ENCODE measurements around the gene IFI6. TPM values are rescaled to one million over a fixed set of nuclear protein-coding genes. Genes with fewer than 3 reads are reported as not detected.

The IFI6 gene
- total and polyA plus RNA-seq, 2 of the 8 experiments (the other 6 are each of a cell fraction or from before 2014, with no cell fraction given): 6.1 to 13.2 TPM

GRCh38 chr1:27655151-27655937 lies 16.6 kb downstream of the IFI6 start:
- Histone ChIP-seq H2AFZ (ENCODE audit: low read length) (peak overlapping the region; percentile 92), H3K36me3 (ENCODE audit: control insufficient read depth in 2 of 4, insufficient read depth in 4 of 4, low read length in 3 of 4) (no peaks in the 10 kb centered on the region), H3K27ac (ENCODE audit: low read depth, low read length) (peak overlapping the region; percentile 68; the same call in 1 of the 2 replicates), H2BK20ac (ENCODE audit: low read length) (peak overlapping the region; percentile 43; the same call in 1 of the 2 replicates), H3K18ac (ENCODE audit: extremely low read depth, low read length) (peak overlapping the region; percentile 91), H4K20me1 (replicated peaks in 1 of 2; ENCODE audit: control insufficient read depth in 1 of 2, insufficient read depth in 2 of 2, low read length in 2 of 2) (no peaks in the 10 kb centered on the region), H4K5ac (ENCODE audit: insufficient read length, low read depth, low read length) (peak overlapping the region; percentile 18), H3K9ac (replicated peaks in 1 of 4; ENCODE audit: extremely low read depth in 1 of 4, low read depth in 3 of 4, low read length in 3 of 4) (no peak overlapping the region; a peak in 2 of 7 replicates), H2BK5ac (ENCODE audit: low read depth, low read length) (peak overlapping the region; percentile 73), H3K23ac (ENCODE audit: insufficient read length) (no peak overlapping the region), H3K4me1 (replicated peaks in 1 of 4; ENCODE audit: control insufficient read depth in 3 of 4, insufficient read depth in 4 of 4, low read length in 3 of 4) (peaks cover 13 to 27% (median 22%) of the 10 kb centered on the region in 4 experiments), H3K23me2 (ENCODE audit: low read depth, low read length) (peaks cover 4% of the 10 kb centered on the region; the same call in 1 of the 2 replicates), H2BK15ac (ENCODE audit: low read length) (peak overlapping the region; percentile 99; the same call in 1 of the 2 replicates), H4K8ac (ENCODE audit: extremely low read depth, insufficient read depth, low read length) (0 out of 2 replicates have a peak overlapping the region, but pooled peaks have one; percentile 60), H3K27me3 (replicated peaks in 1 of 4; ENCODE audit: control insufficient read depth in 3 of 4, extremely low read depth in 1 of 4, insufficient read depth in 3 of 4, low read length in 3 of 4) (peaks cover 0 to 2% (median 0%) of the 10 kb centered on the region in 4 experiments; a peak in 2 of 7 replicates), H3K14ac (ENCODE audit: insufficient read length) (no peak overlapping the region), H3K79me1 (ENCODE audit: low read depth, low read length) (no peaks in the 10 kb centered on the region), H3K9me3 (ENCODE audit: insufficient read depth in 2 of 2, low read depth in 1 of 2, low read length in 1 of 2) (no peaks in the 10 kb centered on the region), H3K4me2 (ENCODE audit: insufficient read depth in 1 of 2, low read depth in 2 of 2, low read length in 2 of 2) (peak overlapping the region in 1 of 2 experiments; percentile 2; a peak in 3 of 4 replicates), H2BK12ac (ENCODE audit: low read depth, low read length) (peak overlapping the region; percentile 84), H2AK5ac (ENCODE audit: low read depth, low read length) (no peak overlapping the region), H3K56ac (replicated peaks; ENCODE audit: insufficient read length, low read depth, low read length) (peak overlapping the region; percentile 55), H4K91ac (replicated peaks; ENCODE audit: insufficient read length, low read length) (peak overlapping the region; percentile 17), H3K79me2 (ENCODE audit: control insufficient read depth in 1 of 2, insufficient read depth in 2 of 2, low read length in 2 of 2) (no peaks in the 10 kb centered on the region), H3K4me3 (ENCODE audit: extremely low read depth in 1 of 4, insufficient read depth in 2 of 4, low read depth in 3 of 4, low read length in 4 of 4) (no peak overlapping the region), H3K4ac (replicated peaks; ENCODE audit: insufficient read length, low read depth, low read length) (peak overlapping the region; percentile 4), H2BK120ac (replicated peaks; ENCODE audit: low read depth, low read length) (peak overlapping the region; percentile 3)
- ChIA-PET POLR2A (ENCODE audit: partially characterized antibody) (interaction anchor here (0.6 to 1.5 kb wide), 4 partner anchors 12 to 672 kb away, joined by 3 to 5 read pairs (median 3); partner anchors contain the start of gene AHDC1), CTCF (ENCODE audit: partially characterized antibody) (interaction anchor here (0.8 to 3.0 kb wide), 13 partner anchors 10 to 260 kb away, joined by 3 to 32 read pairs (median 5); no protein-coding TSS in a partner anchor)
- DNase-seq (ENCODE audit: low read depth in 1 of 2, low spot score in 2 of 2): peak in 1 of 2 experiments; percentile 58
- FAIRE-seq: no peak
- WGBS, 2 experiments (ENCODE audit: extremely low coverage in 1 of 2, insufficient coverage in 1 of 2, insufficient read length in 1 of 2, insufficient replicate concordance in 2 of 2, low coverage in 1 of 2, low lambda C conversion rate in 2 of 2, missing lambda C conversion rate in 1 of 2): 56% methylated on average over 11 of the region's 11 CpGs; no CpG with 5 or more reads in 1 of the 2 experiments
- TF ChIP-seq MAFK (IDR thresholded peaks at IDR 0.05; ENCODE audit: low read depth, low read length) (no peak), CEBPB (IDR thresholded peaks at IDR 0.05; ENCODE audit: low read depth, low read length) (no peak), SAP30 (IDR thresholded peaks at IDR 0.05; ENCODE audit: insufficient read depth, insufficient replicate concordance, low read length) (no peak), GTF2F1 (IDR thresholded peaks at IDR 0.05; ENCODE audit: borderline replicate concordance, low read depth, low read length) (no peak), MAX (IDR thresholded peaks at IDR 0.05) (peak; percentile 75), E2F6 (IDR thresholded peaks at IDR 0.05) (0 out of 2 replicates have a peak, but pooled peaks have one; percentile 48), SIRT6 (IDR thresholded peaks at IDR 0.05; ENCODE audit: low read length) (no peak), JUN (IDR thresholded peaks at IDR 0.05; ENCODE audit: low read depth, low read length) (no peak), TCF12 (IDR thresholded peaks at IDR 0.05; ENCODE audit: low read depth, low read length) (no peak), KDM4A (IDR thresholded peaks at IDR 0.05; ENCODE audit: low read depth, low read length, severe bottlenecking) (no peak)

Measured in H1 (cell line).